ENCODE results near the gene WBP1L.
"Not testable (repeated sequence)": the region's sequence is repeated elsewhere in the genome, so short reads cannot be mapped to it uniquely, and the experiment has no call there.

Gene WBP1L

GRCh38 chr10:102841827-102842345, 98.1 kb downstream of the WBP1L start:
- no peak for DNase-seq (ENCODE audit: low read depth)

DNA sequence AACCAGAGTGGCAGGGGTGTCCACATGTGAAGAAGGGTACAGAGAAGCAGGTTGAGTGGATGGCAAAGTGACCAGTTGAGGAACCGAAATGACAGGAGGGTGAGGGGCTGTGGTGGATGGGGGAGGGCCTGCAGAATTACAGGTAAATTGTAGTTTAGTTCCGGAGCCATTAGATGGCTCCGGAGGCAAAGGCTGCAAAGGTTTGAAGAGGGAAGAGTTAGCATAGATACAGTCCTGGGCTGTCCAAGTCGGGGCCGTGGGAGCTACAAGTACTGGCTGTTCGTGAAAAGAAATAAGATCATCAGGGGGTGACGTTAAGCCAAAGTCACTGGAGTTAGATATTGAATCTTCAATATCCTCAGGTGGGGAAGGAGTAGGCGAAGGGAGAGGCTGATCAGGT, 99.4 kb downstream of the WBP1L start:
- DNase-seq (ENCODE audit: low read depth) = not testable (repeated sequence)

- DNase-seq (ENCODE audit: low read depth) = not testable (repeated sequence)
These were observed 100.5 kb downstream of the WBP1L start for GRCh38 chr10:102844190-102844776.

DNA sequence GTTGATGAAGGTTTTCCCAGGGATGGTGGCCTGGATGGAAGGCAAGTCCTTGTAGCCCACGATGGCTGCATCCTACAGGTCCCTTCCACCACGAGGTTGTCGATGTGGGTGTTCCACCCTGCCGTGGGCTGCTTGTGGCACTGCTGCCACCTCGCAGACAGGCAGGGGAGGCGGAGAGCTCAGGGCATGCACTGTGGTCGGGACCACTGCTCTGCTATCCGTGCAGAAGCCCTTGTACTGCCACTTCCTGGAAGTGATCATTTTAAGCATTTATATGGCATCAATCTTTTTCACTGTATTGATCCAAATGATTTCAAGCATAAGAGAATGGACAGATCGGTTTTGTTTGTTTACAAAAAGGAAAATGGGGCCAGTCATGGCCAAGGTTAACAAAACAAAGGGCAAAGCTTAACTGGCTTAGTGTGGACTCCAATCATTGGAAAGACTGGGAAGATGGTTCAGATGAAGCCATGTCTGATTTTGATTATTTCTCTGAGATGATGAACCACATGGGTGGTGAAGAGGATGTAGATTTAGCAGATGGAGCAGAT, 101.7 kb downstream of the WBP1L start:
- DNase-seq (ENCODE audit: low read depth) = no peak

DNA sequence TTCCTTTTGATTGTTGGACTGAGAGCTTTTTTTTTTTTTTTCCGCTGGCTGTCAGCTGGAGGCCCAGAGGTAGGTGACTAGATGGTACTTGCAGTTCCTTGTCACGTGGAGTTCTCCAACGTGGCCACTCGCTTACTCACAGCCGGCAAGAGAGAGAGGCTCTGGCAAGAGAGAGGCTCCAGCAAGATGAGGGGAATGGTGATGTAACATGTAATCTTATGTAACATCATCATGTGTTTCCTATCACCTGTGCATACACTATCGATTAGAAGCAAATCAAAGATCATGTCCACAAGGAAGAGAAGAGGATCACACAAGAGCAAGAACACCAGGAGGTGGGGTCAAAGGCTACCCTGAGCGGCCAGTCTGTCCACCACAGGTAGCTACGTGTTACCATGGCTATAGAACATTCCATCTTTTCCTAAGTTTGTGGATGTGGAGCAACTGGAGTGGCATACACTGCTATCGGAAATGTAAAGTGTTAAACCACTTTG, 106.3 kb downstream of the WBP1L start:
- no peak for DNase-seq (ENCODE audit: low read depth)

- not testable (repeated sequence) for DNase-seq (ENCODE audit: low read depth)
These were observed 109.5 kb downstream of the WBP1L start for GRCh38 chr10:102853237-102853636.

DNA sequence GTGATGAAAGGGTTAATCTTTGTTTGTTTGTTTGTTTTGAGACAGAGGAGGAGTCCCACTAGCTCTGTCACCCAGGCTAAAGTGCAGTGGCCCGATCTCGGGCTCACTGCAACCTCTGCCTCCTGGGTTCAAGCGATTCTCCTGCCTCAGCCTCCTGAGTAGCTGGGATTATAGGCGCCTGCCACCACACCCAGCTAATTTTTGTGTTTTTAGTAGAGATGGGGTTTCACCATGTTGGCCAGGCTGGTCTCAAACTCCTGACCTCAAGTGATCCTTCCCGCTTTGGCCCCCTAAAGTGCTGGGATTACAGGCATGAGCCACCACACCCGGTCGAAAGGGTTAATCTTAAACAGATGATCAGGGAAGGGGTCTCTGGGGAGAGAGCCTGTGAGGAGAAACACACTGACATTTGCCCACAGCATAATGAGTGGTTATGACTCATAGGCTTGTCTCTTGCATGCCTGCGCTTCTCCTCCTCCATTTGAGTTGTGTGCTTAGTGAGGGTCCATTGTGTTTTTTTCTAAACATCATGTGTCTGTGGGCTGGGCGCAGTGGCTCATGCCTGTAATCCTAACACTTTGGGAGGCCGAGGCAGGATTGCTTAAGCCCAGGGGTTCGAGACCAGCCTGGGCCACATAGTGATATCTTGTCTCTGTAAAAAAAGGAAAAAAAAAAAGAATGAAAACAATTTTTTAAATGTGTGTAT, 112.1 kb downstream of the WBP1L start:
- DNase-seq (ENCODE audit: low read depth) = not testable (repeated sequence)

- no peak for DNase-seq (ENCODE audit: low read depth)
These were observed 113.1 kb downstream of the WBP1L start for GRCh38 chr10:102856758-102857424.

- no peak for DNase-seq (ENCODE audit: low read depth)
These were observed 116.2 kb downstream of the WBP1L start for GRCh38 chr10:102859911-102860310.

- DNase-seq (ENCODE audit: low read depth) = no peak
These were observed 119.9 kb downstream of the WBP1L start for GRCh38 chr10:102863660-102864059.

GRCh38 chr10:102865620-102866019, 121.9 kb downstream of the WBP1L start:
- no peak for DNase-seq (ENCODE audit: low read depth)
